RWPE2 (cell line): Measurements from ENCODE around the gene TP63.

Experiments used
- ATAC-seq: fragments of 200-7000 bp; cut with Tn5 transposase; 3 replicates; pipeline ENCODE4 v1.9.1; 2021; ENCODE audit warnings: low read depth
- DNase-seq: peaks from one replicate; pipeline ENCODE4 v3.0.0-alpha.2; 2020; ENCODE audit warnings: low spot score
- H3K27ac ChIP-seq: fragments of 450-650 bp; 2 replicates; pipeline ENCODE4 v1.5.1; 2017; ENCODE audit warnings: mild to moderate bottlenecking; ENCODE audit not compliant: poor library complexity, severe bottlenecking
- H3K27me3 ChIP-seq: fragments of 250-450 bp; sonication (Bioruptor Pico); 2 replicates; pipeline ENCODE4 v1.5.1; 2021; ENCODE audit warnings: mild to moderate bottlenecking, moderate library complexity; ENCODE audit not compliant: insufficient read depth, poor library complexity, severe bottlenecking
- H3K36me3 ChIP-seq: fragments of 250-450 bp; sonication (Bioruptor Pico); 2 replicates; pipeline ENCODE4 v1.5.1; 2020; ENCODE audit warnings: low read depth, mild to moderate bottlenecking, moderate library complexity
- H3K4me1 ChIP-seq: fragments of 250-450 bp; sonication (Bioruptor Pico); 2 replicates; pipeline ENCODE4 v1.5.1; 2021; ENCODE audit warnings: mild to moderate bottlenecking, moderate library complexity; ENCODE audit not compliant: insufficient read depth, poor library complexity, severe bottlenecking
- H3K4me3 ChIP-seq: fragments of 250-450 bp; sonication (Bioruptor Pico); 2 replicates; pipeline ENCODE4 v1.5.1; 2021; ENCODE audit warnings: mild to moderate bottlenecking, moderate library complexity; ENCODE audit not compliant: severe bottlenecking
- H3K9me3 ChIP-seq: fragments of 250-450 bp; sonication (Bioruptor Pico); 2 replicates; pipeline ENCODE4 v1.5.1; 2021; ENCODE audit warnings: mild to moderate bottlenecking, moderate library complexity; ENCODE audit not compliant: severe bottlenecking
- TF ChIP-seq, protein P1 (sequence below): fragments of 450-650 bp; IDR thresholded peaks from one replicate; pipeline ENCODE4 v1.5.1; 2017; ENCODE audit warnings: mild to moderate bottlenecking, moderate library complexity; ENCODE audit not compliant: poor library complexity, severe bottlenecking

Gene TP63

DNA sequence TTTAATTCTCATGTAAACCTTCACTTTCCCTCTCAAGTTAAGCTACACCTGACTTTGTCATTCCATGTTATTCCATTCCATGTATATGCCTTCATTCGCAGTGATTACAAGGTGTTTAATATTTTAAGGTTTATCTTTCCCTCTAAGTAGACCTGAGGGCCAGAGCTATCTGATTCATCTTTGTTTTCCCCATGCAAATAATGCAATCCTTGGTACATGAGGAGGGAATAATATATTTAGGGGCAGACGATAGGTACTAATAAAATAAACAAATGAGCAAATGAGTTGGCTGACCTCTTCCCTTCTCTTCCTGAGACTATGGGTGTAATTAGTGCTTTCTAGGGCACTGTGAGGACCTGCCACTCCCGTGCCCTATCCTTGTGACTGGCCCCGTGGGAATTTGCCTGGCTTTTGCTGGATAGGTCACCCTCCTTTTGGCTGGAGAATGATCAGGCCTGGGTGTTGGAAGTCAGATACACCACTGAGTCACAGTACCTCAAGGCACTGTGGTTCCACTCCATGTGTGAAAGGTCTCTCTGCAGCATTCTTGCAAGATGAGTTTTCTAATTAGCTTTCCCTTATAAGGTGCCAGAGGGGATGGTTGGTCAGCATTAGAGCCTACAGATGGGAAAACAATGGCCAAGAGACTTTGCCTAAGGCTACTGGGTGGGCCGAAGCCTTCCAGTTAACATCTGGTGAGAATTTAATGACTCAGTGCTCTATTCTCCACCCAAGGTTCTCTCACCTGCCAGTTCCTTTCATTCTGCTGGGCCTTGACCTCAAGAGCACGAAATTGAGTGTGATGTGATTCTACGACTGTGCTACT lies 306.3 kb downstream of the TP63 start:
- TF ChIP-seq, protein P1, sequence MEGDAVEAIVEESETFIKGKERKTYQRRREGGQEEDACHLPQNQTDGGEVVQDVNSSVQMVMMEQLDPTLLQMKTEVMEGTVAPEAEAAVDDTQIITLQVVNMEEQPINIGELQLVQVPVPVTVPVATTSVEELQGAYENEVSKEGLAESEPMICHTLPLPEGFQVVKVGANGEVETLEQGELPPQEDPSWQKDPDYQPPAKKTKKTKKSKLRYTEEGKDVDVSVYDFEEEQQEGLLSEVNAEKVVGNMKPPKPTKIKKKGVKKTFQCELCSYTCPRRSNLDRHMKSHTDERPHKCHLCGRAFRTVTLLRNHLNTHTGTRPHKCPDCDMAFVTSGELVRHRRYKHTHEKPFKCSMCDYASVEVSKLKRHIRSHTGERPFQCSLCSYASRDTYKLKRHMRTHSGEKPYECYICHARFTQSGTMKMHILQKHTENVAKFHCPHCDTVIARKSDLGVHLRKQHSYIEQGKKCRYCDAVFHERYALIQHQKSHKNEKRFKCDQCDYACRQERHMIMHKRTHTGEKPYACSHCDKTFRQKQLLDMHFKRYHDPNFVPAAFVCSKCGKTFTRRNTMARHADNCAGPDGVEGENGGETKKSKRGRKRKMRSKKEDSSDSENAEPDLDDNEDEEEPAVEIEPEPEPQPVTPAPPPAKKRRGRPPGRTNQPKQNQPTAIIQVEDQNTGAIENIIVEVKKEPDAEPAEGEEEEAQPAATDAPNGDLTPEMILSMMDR: no peak
- ATAC-seq (peak; percentile 88), DNase-seq (peak; percentile 99)
- Histone ChIP-seq H3K27ac (peak overlapping the region; percentile 92), H3K9me3 (no peaks in the 10 kb centered on the region), H3K36me3 (no peaks in the 10 kb centered on the region), H3K27me3 (no peaks in the 10 kb centered on the region), H3K4me1 (peaks cover 38% of the 10 kb centered on the region), H3K4me3 (no peak overlapping the region)

DNA sequence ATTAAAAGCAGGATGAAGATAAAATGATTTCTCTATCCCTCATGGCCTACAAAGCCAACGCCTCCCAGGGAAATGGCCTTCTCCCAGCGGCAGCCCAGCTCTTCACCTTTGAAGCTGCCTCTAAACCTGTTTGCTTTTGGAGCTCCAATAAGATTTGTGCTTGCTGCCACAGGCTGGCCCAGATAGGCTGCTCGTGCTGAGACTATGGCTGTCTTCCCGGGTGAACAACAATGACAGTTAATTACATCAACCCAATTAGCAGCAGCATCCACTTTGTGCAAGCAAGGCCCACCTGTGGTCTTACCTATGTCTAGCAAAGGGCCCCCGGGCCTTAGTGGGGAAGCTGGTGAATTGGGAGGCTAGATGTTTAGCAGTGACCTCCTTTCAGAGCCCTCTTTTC lies 309.9 kb downstream of the TP63 start:
- DNase-seq (no peak), ATAC-seq (no peak)
- peaks cover 50% of the 10 kb centered on the region for H3K4me1 ChIP-seq

DNA sequence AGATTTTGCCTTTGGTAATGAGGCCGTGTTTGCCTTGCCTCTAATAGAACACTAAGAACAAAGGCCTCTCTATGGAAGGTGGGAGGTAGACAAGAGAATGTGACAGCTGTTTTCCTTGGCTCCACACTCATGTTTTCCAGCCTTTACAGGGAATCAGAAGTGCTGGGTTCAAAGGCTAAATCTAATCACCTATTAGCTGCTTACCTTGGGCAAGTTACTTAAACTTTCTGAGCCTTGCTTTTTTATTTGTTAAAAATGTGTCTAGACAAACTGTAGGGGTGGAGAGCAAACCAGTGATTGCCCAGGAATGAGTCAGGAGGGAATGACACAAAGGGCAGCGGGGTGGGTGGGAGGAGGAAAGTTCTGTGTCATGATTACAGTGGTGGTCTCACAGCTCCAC lies 310.5 kb downstream of the TP63 start:
- no peaks in the 10 kb centered on the region for H3K9me3 ChIP-seq
- TF ChIP-seq, protein P1: no peak
- peaks cover 44% of the 10 kb centered on the region for H3K4me1 ChIP-seq
- peak overlapping the region; percentile 72 for H3K27ac ChIP-seq
- ATAC-seq: no peak
- H3K27me3 ChIP-seq: no peaks in the 10 kb centered on the region
- no peaks in the 10 kb centered on the region for H3K36me3 ChIP-seq
- no peak overlapping the region for H3K4me3 ChIP-seq
- no peak for DNase-seq

More for the DNA sequence above, 309.9 kb downstream of the TP63 start:
- TF ChIP-seq, protein P1: no peak
- H3K4me3 ChIP-seq: no peak overlapping the region
- peak overlapping the region; percentile 72 for H3K27ac ChIP-seq
- no peaks in the 10 kb centered on the region for H3K9me3 ChIP-seq
- H3K36me3 ChIP-seq: no peaks in the 10 kb centered on the region
- no peaks in the 10 kb centered on the region for H3K27me3 ChIP-seq

DNA sequence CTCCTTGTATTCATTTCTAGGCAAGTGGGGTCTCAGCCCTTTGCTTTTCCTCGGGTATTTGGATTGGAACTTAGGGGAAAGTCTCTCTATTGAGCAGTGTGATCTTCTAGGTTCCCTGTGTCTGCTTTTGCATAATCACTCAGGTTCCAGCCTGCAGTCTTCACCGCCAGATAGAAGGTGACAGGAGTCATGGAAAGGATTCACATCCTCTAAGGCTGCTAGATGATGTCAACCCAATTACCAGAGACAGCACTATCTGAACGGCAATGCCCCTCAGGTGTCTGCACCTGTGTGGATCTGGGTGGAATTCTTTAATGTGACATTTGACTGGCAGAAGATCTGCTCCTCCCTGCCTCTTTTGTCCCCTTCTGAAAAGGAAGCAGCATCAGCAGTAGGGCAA lies 311.8 kb downstream of the TP63 start:
- ATAC-seq: no peak
- Histone ChIP-seq H3K27ac (peak overlapping the region; percentile 72), H3K4me3 (no peak overlapping the region), H3K27me3 (no peaks in the 10 kb centered on the region), H3K4me1 (peaks cover 37% of the 10 kb centered on the region), H3K36me3 (no peaks in the 10 kb centered on the region), H3K9me3 (no peaks in the 10 kb centered on the region)
- TF ChIP-seq, protein P1: no peak
- no peak for DNase-seq
